Muscle of back (tissue), 13 donors: Measurements from ENCODE around the gene DMAC2L. TPM values are rescaled to one million over a fixed set of nuclear protein-coding genes. Genes with fewer than 3 reads are reported as not detected.
"Not testable (repeated sequence)": the region's sequence is repeated elsewhere in the genome, so short reads cannot be mapped to it uniquely, and the experiment has no call there.

ENCODE experiments used
- DNase-seq, 3 donors: peaks; one replicate each; pipeline versions ENCODE4 v3.0.0 to v3.0.0-alpha.2; 2013
- long read RNA-seq, 9 donors: transcript quantifications; one replicate each; lab custom pipeline, GENCODE V29; 2026
- polyA plus RNA-seq, 10 donors: library from polyadenylated mRNA; unstranded; fragments of 120-200 nt; gene quantifications; one replicate each; pipeline ENCODE4 v1.2.1, GENCODE V29; 2013; ENCODE audit not compliant: insufficient read length in 10 of 10

DMAC2L gene, protein sequence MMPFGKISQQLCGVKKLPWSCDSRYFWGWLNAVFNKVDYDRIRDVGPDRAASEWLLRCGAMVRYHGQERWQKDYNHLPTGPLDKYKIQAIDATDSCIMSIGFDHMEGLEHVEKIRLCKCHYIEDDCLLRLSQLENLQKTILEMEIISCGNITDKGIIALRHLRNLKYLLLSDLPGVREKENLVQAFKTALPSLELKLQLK
- 10 to 100 TPM; 12.7 to 22.3 (median 15.2) TPM for polyA plus RNA-seq
- long read RNA-seq, donor 1, partial matches to known transcripts, result 6 of 10 reads
- long read RNA-seq, donor 1, other reads (novel, unspliced or antisense), result 0 of 10 reads
- long read RNA-seq, donor 2, partial matches to known transcripts, result 7 of 8 reads
- long read RNA-seq, donor 2, other reads (novel, unspliced or antisense), result 0 of 8 reads
- long read RNA-seq, donor 3, result 0 reads
- long read RNA-seq, donor 4, partial matches to known transcripts, result 0 of 1 reads
- long read RNA-seq, donor 4, other reads (novel, unspliced or antisense), result 0 of 1 reads
- long read RNA-seq, donor 5, partial matches to known transcripts, result 5 of 11 reads
- long read RNA-seq, donor 5, other reads (novel, unspliced or antisense), result 0 of 11 reads
- long read RNA-seq, donor 6, partial matches to known transcripts, result 5 of 11 reads
- long read RNA-seq, donor 6, other reads (novel, unspliced or antisense), result 0 of 11 reads
- long read RNA-seq, donor 7, partial matches to known transcripts, result 0 of 1 reads
- long read RNA-seq, donor 7, other reads (novel, unspliced or antisense), result 0 of 1 reads
- long read RNA-seq, donor 8, full-length matches to known transcripts, result 5 of 5 reads
- long read RNA-seq, donor 8, partial matches to known transcripts, result 0 of 5 reads
- long read RNA-seq, donor 8, other reads (novel, unspliced or antisense), result 0 of 5 reads
- long read RNA-seq, donor 9, partial matches to known transcripts, result 0 of 2 reads
- long read RNA-seq, donor 9, other reads (novel, unspliced or antisense), result 0 of 2 reads

GRCh38 chr14:50311972-50312733 is at the start of gene DMAC2L, which contains the start of gene L2HGDH:
Gene DMAC2L, plus strand, starts transcription at chr14:50312324. Its CDS starts 9,164 bp downstream, at chr14:50321488.
Gene L2HGDH, minus strand, starts transcription at chr14:50312229. Its CDS starts 79 bp downstream, at chr14:50312150.
- DNase-seq, result peak; percentile 94 to 98 (median 94)

GRCh38 chr14:50262865-50263264 is 49.3 kb upstream of the DMAC2L start:
- DNase-seq, result peak in 1 of 3 donors; percentile 3

DNA sequence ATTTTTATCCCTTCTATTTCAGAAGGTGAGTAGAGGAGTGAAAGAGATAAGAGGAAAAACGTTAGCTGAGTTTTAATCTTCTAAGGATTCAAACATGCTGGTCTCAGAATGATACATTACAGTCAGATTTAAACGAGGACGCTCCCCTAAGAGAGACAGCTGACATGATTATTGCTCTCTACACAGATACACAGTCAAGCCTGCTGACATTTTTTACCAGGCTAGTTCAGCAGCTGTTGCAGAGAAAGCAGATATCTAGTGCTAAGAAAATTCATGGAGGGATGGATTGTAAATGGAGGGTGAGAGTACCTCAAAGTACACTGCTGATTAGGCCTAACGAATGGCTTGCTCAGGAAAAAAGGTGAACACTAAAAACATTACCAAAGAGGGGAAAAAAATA is 48.8 kb upstream of the DMAC2L start:
- peak in 2 of 3 donors; percentile 6 to 15 for DNase-seq

DNA sequence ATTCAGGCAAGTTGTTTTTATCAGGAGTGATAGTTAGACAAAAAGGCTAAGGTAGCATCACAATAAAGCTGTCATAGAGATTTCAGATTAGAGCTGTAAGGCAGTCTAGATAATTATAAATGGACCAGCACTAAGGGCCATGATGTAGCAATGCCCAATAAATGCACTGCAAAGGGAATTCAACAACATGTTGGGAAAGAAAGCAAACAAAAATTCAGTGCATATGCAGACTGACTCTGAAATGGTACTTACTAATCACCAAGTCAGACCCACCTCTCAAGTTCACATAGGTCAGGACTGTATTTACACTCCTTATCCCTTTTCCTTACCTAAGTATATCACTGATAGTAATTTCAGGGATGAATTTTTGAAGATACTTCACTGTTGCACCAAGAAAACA is 47.1 kb upstream of the DMAC2L start:
- no peak for DNase-seq

GRCh38 chr14:50270932-50271331 is 41.2 kb upstream of the DMAC2L start:
- no peak for DNase-seq

GRCh38 chr14:50272498-50272897 is 39.6 kb upstream of the DMAC2L start:
- DNase-seq, result no peak

- no peak for DNase-seq
These were observed 26.3 kb upstream of the DMAC2L start for GRCh38 chr14:50285861-50286260.

DNA sequence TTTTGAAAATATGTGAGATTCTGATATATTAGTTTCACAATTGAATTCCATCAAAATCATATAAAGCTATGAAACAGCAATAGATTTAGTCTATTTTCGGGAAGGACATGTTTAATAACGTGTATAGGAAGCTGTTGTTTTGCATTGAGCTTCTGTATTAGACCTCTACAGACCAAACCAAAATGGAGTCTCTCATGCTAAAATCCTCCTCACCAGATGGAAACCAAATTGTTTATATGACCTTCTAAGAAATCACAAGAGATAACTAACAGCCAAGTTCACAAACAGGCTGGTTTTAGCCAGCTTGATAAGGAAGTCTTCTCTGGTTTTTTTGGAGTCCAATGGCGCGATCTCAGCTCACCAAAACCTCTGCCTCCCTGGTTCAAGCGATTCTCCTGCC is 24.0 kb upstream of the DMAC2L start:
- no peak for DNase-seq

- DNase-seq, result no peak
These were observed 21.8 kb upstream of the DMAC2L start for GRCh38 chr14:50290306-50290705.

DNA sequence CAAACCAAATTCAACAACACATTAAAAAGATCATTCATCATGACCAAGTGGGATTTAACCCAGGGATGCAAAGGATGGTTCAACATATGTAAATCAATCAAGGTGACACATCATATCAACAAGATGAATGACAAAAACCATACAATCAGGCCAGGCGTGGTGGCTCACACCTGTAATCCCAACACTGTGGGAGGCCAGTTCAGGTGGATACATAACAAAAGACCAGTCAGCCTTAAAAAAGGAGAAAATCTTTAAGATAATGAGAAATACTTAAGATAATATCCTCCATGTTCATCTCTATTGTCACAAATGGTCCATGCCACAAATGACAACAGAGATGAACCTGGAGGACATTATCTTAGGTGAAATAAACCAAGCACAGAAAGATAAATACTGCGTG is 12.5 kb upstream of the DMAC2L start:
- no peak for DNase-seq

GRCh38 chr14:50301914-50302313 is 10.2 kb upstream of the DMAC2L start:
- no peak for DNase-seq

- DNase-seq, result no peak
These were observed 8.2 kb upstream of the DMAC2L start for GRCh38 chr14:50303744-50304471.

- DNase-seq, result no peak
These were observed 3.7 kb upstream of the DMAC2L start for GRCh38 chr14:50308363-50308915.

DNA sequence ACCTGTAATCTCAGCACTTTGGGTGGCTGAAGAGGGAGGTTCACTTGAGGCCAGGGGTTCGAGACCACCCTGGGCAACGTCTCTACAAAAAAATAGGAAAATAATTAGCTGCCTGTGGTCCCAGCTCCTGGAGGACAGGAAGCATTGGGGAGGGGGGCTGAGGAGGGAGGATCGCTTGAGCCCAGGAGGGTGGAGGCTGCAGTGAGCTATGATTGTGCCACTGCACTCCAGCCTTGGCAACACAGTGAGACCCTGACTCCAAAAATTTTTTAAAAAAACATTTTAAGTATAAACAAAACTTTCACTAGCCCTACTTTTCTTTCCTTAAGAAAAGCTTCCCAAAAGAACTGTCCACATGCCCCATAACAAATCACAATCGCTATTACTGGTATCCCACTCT is 1.7 kb upstream of the DMAC2L start:
- DNase-seq, result no peak

- peak in 2 of 3 donors; percentile 13 to 19 for DNase-seq
These were observed 670 bp upstream of the DMAC2L start for GRCh38 chr14:50311337-50311971.

- DNase-seq, result no peak
These were observed 570 bp downstream of the DMAC2L start for GRCh38 chr14:50312734-50313054.

- DNase-seq, result not testable (repeated sequence)
These were observed 2.0 kb downstream of the DMAC2L start for GRCh38 chr14:50314098-50314497.

GRCh38 chr14:50318031-50318626 is 6.0 kb downstream of the DMAC2L start:
- peak; percentile 22 to 53 (median 34) for DNase-seq

DNA sequence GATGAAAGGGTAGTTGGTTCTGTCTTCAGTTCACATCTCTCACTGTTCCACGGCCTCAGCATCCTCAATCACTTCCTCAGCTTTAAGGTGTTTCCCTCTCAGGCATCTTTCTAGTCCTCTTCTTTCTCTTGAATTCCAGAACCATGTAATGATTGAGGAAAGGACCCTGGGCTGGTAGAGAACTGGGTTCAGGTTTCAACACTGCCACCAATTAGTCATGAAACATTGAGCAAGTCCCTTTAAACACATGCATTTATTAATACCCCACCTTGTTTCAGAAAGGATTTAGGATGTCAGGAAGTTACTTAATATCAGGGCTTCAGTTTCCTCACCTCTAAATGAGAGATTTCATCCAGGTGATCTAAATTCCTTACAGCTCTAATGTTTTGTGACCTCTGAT is 7.2 kb downstream of the DMAC2L start:
- DNase-seq, result no peak

GRCh38 chr14:50319721-50320120 is 7.6 kb downstream of the DMAC2L start:
- no peak for DNase-seq
